ENCODE results near the gene OFD1.

- TF ChIP-seq CTCF (IDR thresholded peaks at IDR 0.05) (no peak), POLR2A (IDR thresholded peaks at IDR 0.05) (no peak)
These were observed 57.0 kb downstream of the OFD1 start for GRCh38 chrX:13791559-13791958.

All from right lobe of liver (tissue), 4 donors.